NOMO-1 treated with DMSO at 0.1 percent for 48 hours (cell line): ENCODE data around the gene CYP27B1.
A peak's percentile ranks its signal among the peaks of the same experiment; 100 is the strongest.
"Not testable (repeated sequence)": the region's sequence is repeated elsewhere in the genome, so short reads cannot be mapped to it uniquely, and the experiment has no call there.

Source experiments
- DNase-seq: peaks from one replicate; lab custom pipeline; 2025; ENCODE audit not compliant: unreplicated experiment; lab: John Stamatoyannopoulos, UW

CYP27B1 gene

GRCh38 chr12:57783861-57784260 lies 17.0 kb upstream of the CYP27B1 start:
- no peak for DNase-seq

DNA sequence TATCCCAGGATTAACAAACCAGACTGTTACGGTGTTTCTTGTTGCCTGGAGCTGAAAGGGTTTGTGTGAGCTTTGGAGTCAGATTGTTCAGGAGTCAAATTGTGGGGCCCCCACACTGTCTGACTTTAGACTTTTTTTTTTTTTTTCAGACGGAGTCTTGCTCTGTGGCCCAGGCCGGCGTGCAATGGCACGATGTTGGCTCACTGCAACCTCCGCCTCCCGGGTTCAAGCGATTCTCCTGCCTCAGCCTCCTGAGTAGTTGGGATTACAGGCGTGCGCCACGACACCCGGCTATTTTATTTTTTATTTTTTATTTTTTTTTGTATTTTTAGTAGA lies 16.6 kb upstream of the CYP27B1 start:
- no peak for DNase-seq

GRCh38 chr12:57782608-57783465 lies 16.0 kb upstream of the CYP27B1 start, which contains the start of gene TSFM:
Gene TSFM (plus strand): TSS chr12:57782787. CDS start chr12:57782802, 15 bp downstream.
- peak; percentile 90 for DNase-seq

- DNase-seq: no peak
Measured at GRCh38 chr12:57782243-57782607, 15.3 kb upstream of the CYP27B1 start.

DNA sequence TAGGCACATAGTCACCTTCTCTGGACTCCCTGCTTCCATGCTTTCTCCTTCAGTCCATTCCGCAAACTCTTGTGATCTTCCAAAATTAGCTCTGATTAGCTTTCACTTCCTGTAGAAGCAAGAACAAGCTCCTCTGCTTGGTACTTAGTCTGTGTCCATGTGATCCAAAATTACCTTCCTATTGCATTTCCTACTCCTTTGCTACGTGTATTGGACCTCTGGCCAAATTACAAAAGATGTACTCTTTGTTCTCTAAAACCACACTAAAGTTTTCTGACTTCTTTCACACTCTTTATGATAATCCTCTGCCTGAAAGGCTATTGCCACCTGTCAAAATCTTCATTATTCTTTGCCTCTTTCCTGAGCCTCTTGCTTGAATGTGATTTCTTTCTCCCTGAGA lies 14.9 kb upstream of the CYP27B1 start:
- DNase-seq: peak; percentile 39

DNA sequence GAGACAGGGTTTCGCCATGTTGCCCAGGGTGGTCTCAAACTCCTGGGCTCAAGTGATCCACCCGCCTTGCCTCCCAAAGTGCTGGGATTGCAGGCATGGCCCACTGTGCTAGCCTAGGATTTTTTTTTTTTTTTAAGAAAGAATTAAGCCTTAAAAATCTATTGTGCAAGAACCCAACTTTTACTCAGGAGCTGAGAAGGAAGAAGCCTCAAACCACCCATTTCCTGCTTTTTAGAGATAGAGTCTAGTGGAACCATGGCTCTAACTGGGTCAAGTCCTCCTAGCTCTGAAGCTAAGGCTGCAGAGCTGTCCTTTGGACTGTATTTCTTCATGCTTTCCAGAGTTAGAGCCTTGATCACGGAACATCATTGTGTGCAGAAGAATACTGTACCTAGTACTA lies 14.4 kb upstream of the CYP27B1 start:
- peak; percentile 65 for DNase-seq

GRCh38 chr12:57780284-57780897 lies 13.5 kb upstream of the CYP27B1 start:
- DNase-seq: no peak

DNA sequence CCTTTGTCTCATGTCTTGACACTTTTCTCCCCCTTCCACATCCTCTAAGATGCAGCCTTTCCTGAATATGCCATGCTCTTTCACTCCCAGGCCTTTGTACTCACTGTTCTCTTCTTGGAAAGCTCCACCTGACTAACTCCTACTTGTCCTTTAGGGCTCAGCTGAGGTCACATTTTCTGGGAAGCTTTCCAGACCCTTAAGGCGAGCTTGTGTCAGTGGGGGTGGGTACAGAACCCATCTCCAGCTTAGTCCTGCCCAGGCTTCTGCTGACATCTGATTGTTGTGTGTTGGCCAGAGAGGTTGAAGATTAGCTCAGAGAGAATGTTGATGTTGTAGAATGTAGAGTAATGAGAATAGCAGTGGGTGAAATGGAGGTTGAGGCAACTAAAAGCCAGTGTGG lies 12.9 kb upstream of the CYP27B1 start:
- no peak for DNase-seq

DNA sequence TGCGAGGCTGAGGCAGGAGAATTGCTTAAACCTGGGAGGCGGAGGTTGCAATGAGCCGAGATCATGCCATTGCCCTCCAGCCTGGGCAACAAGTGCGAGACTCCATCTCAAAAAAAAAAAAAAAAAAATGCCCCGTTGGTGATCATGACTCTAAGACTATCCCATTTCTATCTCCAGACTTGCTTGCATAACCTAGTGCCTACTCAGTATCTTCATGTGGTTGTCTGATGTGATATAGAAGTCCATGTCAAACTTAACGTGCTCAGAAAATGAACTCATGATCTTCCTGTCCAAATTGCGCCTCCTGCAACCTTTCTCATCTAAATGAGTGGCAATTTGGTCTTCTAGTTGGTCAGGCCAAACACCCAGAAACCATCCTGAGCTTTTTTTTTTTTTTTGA lies 11.0 kb upstream of the CYP27B1 start:
- DNase-seq: no peak

DNA sequence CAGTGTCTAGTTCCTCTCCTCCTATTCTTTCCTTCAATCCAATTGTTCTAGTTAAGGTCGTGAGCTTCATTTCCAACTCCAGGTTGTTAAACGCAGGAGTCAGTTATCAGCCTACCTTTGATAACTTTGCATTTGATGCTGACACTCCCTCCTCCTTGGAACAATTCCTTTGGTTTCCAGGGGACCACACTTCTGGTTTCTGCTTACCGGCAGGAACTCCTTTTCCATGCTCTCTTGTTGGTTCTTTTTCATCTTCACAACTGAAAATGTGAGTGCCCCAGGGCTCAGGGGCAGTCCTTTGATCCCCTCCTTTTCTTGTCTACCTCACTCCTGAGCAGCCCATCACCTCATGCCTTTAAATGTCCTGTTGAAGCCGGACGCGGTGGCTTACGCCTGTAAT lies 10.5 kb upstream of the CYP27B1 start:
- DNase-seq: no peak

DNA sequence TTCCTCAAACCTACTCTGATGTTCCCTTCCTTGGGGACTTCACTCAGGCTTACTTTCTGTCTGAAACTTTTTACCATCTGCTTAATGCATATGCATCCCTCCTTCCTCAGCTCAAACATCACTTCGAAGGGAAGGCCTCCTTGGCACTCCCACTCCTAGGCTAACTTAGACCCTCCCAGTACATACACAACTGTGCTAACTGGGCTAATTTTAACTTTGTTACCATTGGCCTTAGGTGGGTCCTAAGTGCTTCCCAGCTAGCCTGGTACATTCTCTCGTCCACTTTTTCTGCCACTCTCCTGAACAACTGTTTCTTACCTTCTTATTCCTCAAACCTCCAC lies 9.3 kb upstream of the CYP27B1 start:
- DNase-seq: no peak

- no peak for DNase-seq
Measured at GRCh38 chr12:57775563-57776246, 8.8 kb upstream of the CYP27B1 start.

GRCh38 chr12:57775044-57775443 lies 8.2 kb upstream of the CYP27B1 start:
- no peak for DNase-seq

DNA sequence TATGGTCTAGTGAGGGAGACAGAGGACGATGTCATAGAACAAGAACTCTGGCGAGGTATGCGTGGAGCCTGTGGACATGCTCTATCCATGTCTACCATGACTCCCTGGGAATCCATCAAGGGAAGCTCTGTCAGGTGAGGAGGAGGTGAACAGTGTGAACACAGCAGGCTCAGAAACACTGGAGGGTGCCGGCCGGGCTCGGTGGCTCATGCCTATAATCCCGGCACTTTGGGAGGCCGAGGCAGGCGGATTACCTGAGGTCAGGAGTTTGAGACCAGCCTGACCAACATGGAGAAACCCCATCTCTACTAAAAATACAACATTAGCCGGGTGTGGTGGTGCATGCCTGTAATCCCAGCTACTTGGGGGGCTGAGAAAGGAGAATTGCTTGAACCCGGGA lies 7.8 kb upstream of the CYP27B1 start:
- DNase-seq: not testable (repeated sequence)

GRCh38 chr12:57772429-57773322 lies 5.8 kb upstream of the CYP27B1 start, which contains the start of gene EEF1AKMT3:
Gene EEF1AKMT3 (plus strand): TSS chr12:57772614. CDS start chr12:57772725, 111 bp downstream.
- DNase-seq: peak; percentile 31

DNA sequence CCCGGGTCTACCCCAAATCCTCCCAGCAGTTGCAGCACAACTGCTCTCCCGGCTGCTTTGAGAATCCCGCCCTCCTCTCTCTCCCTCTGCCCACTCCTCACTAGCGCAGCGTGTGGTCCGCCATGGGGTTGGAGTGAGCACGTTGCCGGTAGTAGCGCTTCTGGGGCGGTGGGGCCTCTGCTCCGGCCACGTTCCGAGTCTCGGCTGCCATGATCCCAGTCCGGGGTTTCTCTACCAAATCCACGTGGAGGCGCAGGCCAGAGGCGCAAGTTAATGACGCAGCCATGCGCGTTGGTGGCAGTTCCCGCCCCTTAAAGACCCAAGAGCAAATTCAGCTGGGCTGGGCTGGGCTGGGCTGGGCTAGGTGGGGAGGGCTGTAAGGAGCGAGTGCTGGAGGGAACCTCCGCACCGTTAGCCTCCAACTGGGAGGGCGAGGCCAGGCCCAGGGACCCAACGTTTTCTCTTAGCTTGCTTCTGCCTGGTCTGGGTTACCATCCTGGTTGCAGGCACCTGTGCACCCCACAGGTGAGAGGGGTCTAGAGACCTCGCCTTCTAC lies 5.1 kb upstream of the CYP27B1 start, which contains the start of gene METTL1:
Gene METTL1 (minus strand): TSS at position 233 of the 556 bp plus-strand sequence. CDS start 22 bp downstream, at position 211.
- DNase-seq: peak; percentile 91

GRCh38 chr12:57771236-57771872 lies 4.5 kb upstream of the CYP27B1 start:
- DNase-seq: peak; percentile 92

- no peak for DNase-seq
Measured at GRCh38 chr12:57770734-57771133, 3.9 kb upstream of the CYP27B1 start.

GRCh38 chr12:57769594-57769993 lies 2.7 kb upstream of the CYP27B1 start:
- DNase-seq: no peak

DNA sequence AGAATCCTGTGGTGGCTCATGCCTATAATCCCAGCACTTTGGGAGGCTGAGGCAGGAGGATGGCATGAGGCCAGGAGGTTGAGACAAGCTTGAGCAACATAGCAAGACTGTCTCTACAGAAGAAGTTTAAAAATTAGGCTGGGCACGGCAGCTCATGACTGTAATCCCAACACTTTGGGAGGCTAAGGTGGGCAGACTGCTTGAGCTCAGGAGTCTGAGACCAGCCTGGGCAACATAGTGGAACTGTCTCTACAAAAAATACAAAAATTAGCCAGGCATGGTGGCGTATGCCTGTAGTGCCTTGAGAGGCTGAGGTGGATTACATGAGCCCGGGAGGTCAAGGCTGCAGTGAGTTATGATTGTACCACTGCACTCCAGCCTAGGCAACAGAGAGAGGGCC lies 998 bp upstream of the CYP27B1 start:
- no peak for DNase-seq
